Activated gamma-delta T cell (primary cell): ENCODE data around the gene PLCB4.
"Not testable (repeated sequence)": the region's sequence is repeated elsewhere in the genome, so short reads cannot be mapped to it uniquely, and the experiment has no call there.

Experiments
- DNase-seq: peaks from one replicate; lab custom pipeline; 2025; lab: John Stamatoyannopoulos, UW

PLCB4 gene

GRCh38 chr20:9367328-9367727, 298.4 kb downstream of the PLCB4 start:
- DNase-seq, result no peak

DNA sequence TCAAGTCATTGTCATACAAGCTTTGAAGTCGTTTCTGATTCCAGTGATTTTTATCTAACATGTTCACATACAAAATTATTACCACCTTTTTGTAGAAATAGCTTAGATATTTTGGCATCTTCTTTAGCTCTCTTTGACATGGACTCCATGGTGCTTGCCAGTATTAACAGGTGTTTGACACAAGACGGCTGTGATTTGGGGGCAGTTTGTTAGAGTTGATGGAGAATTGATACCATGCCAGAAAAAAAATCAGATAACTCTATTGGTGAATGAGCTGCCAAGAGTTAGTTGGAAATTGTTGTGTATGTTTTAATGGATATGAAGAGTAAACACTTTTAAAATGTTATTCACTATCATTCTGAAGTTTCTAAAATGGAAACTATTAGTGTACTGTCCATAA, 298.9 kb downstream of the PLCB4 start:
- no peak for DNase-seq

DNA sequence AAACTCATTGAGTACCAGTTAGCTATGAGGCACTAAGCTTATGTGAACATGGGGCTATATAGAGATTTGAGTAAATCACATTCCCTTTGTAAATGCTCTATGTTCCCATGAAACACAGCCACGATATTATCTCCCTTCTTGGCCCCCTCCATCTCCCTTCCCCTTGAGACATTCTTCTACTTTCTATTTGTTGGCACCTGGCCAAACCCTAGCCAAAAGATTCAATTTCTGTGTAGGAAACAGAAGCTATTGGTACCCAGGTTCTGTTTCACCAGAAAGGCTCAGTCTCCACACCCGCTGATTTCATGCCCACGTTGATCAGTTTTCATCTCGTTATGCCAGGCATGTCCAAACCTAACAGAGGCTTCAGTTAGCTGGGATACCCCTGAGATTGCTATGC, 300.0 kb downstream of the PLCB4 start:
- no peak for DNase-seq

- DNase-seq, result no peak
Measured at GRCh38 chr20:9369557-9369956, 300.7 kb downstream of the PLCB4 start.

GRCh38 chr20:9374072-9374471, 305.2 kb downstream of the PLCB4 start:
- no peak for DNase-seq

GRCh38 chr20:9374480-9374879, 305.6 kb downstream of the PLCB4 start:
- no peak for DNase-seq

DNA sequence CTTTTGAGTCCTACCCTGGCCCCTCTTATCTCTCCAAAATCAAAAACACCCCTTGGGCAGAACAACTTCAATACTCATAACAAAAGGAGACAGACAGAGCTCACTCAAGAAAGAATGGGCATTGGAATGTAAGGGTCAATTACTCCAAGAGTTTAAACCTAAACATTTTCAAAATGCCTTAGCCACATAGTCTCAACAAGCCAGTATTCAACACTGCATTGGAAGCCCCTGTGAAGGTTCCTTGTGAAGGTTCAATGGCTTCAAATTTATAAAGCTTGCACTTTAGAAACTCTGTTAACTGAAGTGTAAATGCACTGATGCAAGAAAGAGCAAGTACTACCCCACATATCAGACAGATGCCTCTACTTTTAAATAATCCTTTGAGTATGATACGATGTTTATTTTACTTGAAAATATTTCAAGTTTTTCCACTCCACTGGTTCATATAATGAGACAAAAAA, 306.4 kb downstream of the PLCB4 start:
- no peak for DNase-seq

DNA sequence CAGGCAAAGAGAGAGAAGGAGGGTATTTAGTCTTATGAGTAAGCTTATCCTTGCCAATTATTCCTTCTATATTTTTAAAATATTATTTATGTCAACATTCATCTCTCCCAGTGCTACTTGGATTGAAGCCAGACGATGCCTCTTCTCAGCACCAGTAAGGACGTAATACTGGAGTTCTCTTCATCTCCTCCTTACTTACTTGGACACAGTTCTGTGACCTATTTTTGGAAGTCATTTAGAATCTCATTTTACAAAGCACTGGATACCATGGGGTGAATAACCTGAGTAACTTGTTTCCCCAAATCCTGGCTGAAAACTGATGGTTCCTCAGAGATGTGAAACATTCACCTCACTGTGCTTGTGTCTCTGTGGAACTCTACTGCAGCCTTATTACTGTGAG, 308.1 kb downstream of the PLCB4 start:
- no peak for DNase-seq

DNA sequence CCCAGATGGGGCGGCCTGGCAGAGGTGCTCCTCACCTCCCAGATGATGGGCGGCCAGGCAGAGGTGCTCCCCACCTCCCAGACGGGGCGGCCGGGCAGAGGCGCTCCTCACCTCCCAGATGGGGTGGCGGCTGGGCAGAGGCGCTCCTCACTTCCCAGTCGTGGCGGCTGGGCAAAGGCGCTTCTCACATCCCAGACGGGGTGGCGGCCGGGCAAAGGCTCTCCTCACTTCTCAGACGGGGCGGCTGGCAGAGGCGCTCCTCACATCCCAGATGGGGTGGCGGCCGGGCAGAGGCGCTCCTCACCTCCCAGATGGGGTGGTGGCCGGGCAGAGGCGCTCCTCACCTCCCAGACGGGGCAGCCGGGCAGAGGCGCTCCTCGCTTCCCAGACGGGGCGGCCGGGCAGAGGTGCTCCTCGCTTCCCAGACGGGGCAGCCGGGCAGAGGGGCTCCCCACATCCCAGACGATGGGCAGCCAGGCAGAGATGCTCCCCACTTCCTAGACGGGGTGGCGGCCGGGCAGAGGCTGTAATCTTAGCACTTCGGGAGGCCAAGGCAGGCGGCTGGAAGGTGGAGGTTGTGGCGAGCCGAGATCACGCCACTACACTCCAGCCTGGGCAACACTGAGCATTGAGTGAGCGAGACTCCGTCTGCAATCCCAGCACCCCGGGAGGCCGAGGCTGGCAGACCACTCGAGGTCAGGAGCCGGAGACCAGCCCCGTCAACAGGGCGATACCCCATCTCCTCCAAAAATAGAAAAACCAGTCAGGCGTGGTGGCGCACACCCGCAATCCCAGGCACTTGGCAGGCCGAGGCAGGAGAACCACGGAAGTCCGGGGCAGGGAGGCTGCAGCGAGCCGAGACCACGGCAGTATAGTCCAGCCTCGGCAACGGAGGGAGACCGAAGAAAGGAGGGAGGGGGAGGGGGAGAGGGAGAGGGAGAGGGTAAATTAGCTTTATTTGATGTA, 316.7 kb downstream of the PLCB4 start:
- not testable (repeated sequence) for DNase-seq

DNA sequence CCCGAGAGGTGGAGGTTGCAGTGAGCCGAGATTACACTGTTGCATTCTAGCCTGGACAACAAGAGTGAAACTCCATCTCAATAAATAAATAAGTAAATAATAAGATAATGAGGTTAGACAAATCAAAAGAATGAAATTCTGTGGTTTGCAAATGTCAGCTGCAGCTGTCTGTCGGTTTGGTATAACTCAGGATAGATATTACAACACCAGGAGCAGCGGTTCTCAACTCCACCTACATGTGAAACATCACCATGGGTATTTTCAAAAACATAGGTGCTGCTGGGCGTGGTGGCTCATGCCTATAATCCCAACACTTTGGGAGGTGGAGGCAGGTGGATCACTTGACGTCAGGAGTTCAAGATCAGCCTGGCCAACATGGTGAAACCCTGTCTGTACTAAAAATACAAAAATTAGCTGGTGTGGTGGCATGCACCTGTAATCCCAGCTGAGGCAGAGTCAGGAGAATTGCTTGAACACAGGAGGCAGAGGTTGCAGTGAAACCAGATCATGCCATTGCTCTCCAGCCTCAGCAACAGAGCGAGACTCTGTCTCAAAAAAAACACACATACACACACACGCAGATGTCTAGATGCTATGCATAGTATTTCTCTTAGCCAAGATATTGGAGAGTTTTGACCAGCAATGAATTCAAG, 319.4 kb downstream of the PLCB4 start:
- no peak for DNase-seq

- DNase-seq, result no peak
Measured at GRCh38 chr20:9388813-9389161, 319.9 kb downstream of the PLCB4 start.

DNA sequence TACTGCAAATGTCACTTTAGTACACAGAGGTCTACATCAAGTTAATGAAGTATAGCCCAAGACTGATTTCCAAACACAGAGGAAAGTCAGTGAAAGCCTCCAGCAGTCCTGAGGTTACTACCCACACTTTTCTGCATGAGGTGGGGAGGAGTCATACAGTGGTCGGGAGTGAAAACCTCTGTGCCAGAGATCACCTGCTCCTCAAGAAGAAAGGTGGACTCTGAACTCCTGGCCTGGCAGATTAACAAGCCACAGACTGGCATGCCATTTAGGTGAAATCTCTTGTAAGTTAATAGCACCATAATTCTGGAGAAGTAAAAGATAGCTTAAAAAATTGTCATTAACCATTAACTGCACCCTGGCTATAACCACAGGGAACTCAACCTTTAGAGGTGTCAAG, 320.5 kb downstream of the PLCB4 start:
- no peak for DNase-seq

GRCh38 chr20:9390441-9390840, 321.6 kb downstream of the PLCB4 start:
- DNase-seq, result no peak

GRCh38 chr20:9392892-9393857, 324.3 kb downstream of the PLCB4 start:
- no peak for DNase-seq

DNA sequence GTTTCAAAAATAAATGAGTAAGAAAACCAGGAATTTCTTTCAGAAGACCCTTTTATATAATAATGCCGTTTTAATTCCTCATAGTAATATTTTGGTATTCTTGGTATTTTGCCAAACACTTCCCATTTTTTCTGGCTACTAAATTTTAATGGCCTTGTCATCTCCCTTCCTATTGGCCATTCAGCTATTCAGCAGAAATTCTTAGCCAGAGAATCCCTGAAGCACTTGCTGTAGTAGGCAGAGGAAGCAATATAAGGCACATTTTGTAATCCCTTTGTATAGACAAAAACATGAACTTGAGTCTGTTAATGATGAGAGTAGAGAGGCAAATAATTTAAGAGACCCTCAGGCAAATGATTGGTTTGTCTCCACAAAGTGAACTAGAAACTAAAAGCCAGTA, 327.1 kb downstream of the PLCB4 start:
- DNase-seq, result no peak

DNA sequence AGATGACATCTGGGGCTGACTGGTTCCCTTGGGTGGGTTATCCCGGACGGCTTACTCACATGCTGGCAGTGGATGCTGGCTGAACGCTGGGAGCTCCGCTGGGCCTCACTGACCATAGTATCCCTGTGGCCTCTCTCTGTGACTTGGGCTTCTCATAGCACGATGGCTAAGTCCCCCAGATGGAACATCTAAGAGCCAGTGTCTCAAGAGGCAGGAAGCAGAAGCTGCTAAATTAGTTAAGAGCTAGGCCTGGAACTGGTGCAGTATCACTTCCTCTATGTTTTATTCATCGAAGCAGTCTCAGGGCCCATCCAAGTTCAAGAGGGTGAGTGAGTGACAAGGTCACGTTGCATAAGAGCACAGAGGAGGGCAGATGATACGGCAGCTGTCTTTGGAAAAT, 329.0 kb downstream of the PLCB4 start:
- DNase-seq, result no peak

DNA sequence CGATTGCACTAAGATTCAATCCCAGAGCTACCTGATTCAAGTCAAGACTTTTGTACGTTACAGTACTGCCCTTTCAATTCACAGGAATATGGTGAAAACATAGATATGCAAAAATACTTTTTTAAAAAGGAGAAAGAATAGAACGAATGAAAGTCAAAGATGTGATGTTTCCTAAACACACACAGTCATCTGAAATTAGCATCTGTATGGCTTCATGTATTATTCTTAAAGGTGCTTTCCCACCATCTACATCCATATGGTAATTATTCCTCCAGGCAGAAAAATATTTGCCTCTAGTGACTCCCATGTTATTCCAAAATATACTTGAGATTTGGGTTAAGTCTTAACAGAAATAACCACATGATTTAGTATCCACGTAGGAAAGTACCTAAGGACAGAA, 330.0 kb downstream of the PLCB4 start:
- no peak for DNase-seq

DNA sequence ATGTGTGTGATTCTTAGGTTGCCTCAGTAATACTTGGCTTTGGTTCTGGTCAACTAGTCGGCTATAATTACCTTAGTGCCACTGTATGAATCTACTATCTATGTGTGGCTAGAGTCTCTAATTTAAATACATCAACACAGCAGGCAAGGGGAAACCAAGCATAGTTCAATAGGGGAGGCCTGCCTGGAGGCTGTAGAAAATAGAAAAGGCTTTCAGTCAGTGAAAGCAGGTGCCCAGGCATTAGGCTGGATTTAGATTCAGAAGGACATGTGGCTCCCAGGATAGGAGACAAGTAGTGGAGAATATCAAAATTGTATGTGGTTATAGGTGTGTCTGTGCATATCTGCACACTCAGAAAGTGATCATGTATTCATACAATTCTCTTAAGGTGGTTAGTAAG, 330.4 kb downstream of the PLCB4 start:
- DNase-seq, result no peak

GRCh38 chr20:9400171-9401025, 331.5 kb downstream of the PLCB4 start:
- DNase-seq, result no peak

GRCh38 chr20:9401371-9401770, 332.5 kb downstream of the PLCB4 start:
- DNase-seq, result no peak

DNA sequence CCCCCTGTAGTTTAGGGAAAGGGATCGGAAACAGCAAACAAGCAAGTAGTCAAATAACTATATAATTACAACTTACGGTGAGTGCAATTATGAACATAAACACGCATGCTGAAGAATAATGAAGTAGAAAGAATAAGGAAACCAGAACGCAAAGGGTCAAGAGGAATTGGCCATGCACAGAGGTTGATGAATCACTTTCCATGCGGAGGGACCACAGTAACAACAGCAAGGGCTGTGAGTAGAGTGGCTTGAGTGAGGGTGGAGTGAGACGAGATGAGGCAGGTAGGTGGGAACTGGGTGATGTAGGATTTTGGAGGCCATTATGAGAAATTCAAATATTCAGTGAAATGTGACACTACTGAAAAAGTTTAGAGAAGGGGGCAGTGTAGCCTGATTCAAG, 333.3 kb downstream of the PLCB4 start:
- no peak for DNase-seq
